ENCODE data around the gene OR13C5.
"Not testable (repeated sequence)": the region's sequence is repeated elsewhere in the genome, so short reads cannot be mapped to it uniquely, and the experiment has no call there.

OR13C5 gene

GRCh38 chr9:104599313-104599712 is at the start of gene OR13C5:
OR13C5 (minus strand) TSS chr9:104599413; CDS start chr9:104599413, 0 bp downstream.
- not testable (repeated sequence) for DNase-seq (ENCODE audit: low read depth)

GRCh38 chr9:104635456-104635855 is 36.2 kb upstream of the OR13C5 start:
- DNase-seq (ENCODE audit: low read depth): no peak

GRCh38 chr9:104633976-104634520 is 34.8 kb upstream of the OR13C5 start:
- DNase-seq (ENCODE audit: low read depth): no peak

- DNase-seq (ENCODE audit: low read depth): not testable (repeated sequence)
Observed at GRCh38 chr9:104625964-104626363, 26.8 kb upstream of the OR13C5 start.

GRCh38 chr9:104618104-104618503 is 18.9 kb upstream of the OR13C5 start, which contains the start of gene OR13C9:
OR13C9 (minus strand) TSS chr9:104618204; CDS start chr9:104618204, 0 bp downstream.
- no peak for DNase-seq (ENCODE audit: low read depth)

- DNase-seq (ENCODE audit: low read depth): no peak
Observed at GRCh38 chr9:104617418-104617817, 18.2 kb upstream of the OR13C5 start.

GRCh38 chr9:104611213-104611612 is 12.0 kb upstream of the OR13C5 start:
- no peak for DNase-seq (ENCODE audit: low read depth)

GRCh38 chr9:104608336-104608735 is 9.1 kb upstream of the OR13C5 start:
- DNase-seq (ENCODE audit: low read depth): no peak

GRCh38 chr9:104606152-104606551 is 6.9 kb upstream of the OR13C5 start:
- DNase-seq (ENCODE audit: low read depth): no peak

- DNase-seq (ENCODE audit: low read depth): not testable (repeated sequence)
Observed at GRCh38 chr9:104605527-104605926, 6.3 kb upstream of the OR13C5 start, which contains the start of gene OR13C2. OR13C2 (minus strand) TSS chr9:104605627; CDS start chr9:104605627, 0 bp downstream.

GRCh38 chr9:104604801-104605200 is 5.6 kb upstream of the OR13C5 start:
- DNase-seq (ENCODE audit: low read depth): no peak

- DNase-seq (ENCODE audit: low read depth): not testable (repeated sequence)
Observed at GRCh38 chr9:104598749-104599148, 464 bp downstream of the OR13C5 start.

- no peak for DNase-seq (ENCODE audit: low read depth)
Observed at GRCh38 chr9:104589626-104590025, 9.6 kb downstream of the OR13C5 start.

- peak; percentile 77 for DNase-seq (ENCODE audit: low read depth)
Observed at GRCh38 chr9:104586496-104587180, 12.6 kb downstream of the OR13C5 start.

GRCh38 chr9:104580562-104580961 is 18.7 kb downstream of the OR13C5 start:
- DNase-seq (ENCODE audit: low read depth): no peak

- DNase-seq (ENCODE audit: low read depth): no peak
Observed at GRCh38 chr9:104577263-104577662, 21.9 kb downstream of the OR13C5 start.

- DNase-seq (ENCODE audit: low read depth): peak; percentile 9
Observed at GRCh38 chr9:104575456-104575855, 23.8 kb downstream of the OR13C5 start.

- DNase-seq (ENCODE audit: low read depth): no peak
Observed at GRCh38 chr9:104572612-104573011, 26.6 kb downstream of the OR13C5 start.

GRCh38 chr9:104568868-104569267 is 30.3 kb downstream of the OR13C5 start, which contains the start of gene OR13C8:
OR13C8 (plus strand) TSS chr9:104569168; CDS start chr9:104569168, 0 bp downstream.
- DNase-seq (ENCODE audit: low read depth): no peak

GRCh38 chr9:104564358-104564757 is 34.9 kb downstream of the OR13C5 start:
- no peak for DNase-seq (ENCODE audit: low read depth)

GRCh38 chr9:104556830-104557634 is 42.2 kb downstream of the OR13C5 start:
- no peak for DNase-seq (ENCODE audit: low read depth)

GRCh38 chr9:104555521-104555920 is 43.7 kb downstream of the OR13C5 start:
- DNase-seq (ENCODE audit: low read depth): no peak

- peak; percentile 6 for DNase-seq (ENCODE audit: low read depth)
Observed at GRCh38 chr9:104553261-104553660, 46.0 kb downstream of the OR13C5 start.
